ENCODE results near the gene BTBD8. TPM values are rescaled to one million over a fixed set of nuclear protein-coding genes. Genes with fewer than 3 reads are reported as not detected.

BTBD8 gene
- total RNA-seq = 3.6 and 4.3 TPM in 2 replicates

DNA sequence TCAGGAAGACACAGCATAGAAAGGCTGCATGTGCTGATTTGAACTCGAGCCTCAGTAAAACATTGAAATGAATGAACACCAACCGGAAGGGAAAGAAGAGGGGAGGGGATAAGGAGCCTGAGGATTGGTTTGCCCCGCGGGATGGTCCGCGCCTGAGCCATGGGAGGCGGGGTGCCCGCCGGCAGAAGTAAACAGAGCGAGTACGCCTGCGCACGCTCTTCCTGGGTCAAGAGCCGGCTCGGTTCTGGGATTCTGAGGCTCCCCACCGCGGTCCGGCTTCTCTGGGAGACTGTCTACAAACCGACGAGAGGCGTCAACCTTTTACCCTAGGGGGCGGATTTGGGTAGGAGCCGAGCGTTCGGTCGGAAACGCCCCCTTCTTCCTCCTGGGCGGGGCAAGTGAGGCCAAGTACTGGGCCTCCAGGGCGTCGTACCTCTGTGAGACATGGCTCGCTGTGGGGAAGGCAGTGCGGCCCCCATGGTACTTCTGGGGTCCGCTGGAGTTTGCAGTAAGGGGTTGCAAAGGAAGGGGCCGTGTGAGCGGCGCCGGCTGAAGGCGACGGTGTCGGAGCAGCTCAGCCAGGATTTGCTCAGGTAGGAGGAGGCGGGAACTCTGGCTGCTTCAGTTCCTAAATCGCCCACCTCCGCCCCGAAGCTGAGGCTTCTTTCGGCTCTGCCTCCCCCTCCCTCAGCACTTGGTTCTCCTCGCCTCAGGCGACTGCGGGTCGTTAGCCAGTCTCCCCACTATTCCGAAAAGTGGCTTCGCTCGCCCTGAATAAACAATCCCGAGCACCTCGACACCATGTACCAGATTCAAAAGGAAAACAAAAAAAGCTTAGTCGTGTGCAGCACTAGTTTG is at the start of gene BTBD8:
TSS of gene BTBD8 (plus strand) at position 218 of the 858 bp plus-strand sequence. CDS start at position 445, 227 bp downstream.

DNA sequence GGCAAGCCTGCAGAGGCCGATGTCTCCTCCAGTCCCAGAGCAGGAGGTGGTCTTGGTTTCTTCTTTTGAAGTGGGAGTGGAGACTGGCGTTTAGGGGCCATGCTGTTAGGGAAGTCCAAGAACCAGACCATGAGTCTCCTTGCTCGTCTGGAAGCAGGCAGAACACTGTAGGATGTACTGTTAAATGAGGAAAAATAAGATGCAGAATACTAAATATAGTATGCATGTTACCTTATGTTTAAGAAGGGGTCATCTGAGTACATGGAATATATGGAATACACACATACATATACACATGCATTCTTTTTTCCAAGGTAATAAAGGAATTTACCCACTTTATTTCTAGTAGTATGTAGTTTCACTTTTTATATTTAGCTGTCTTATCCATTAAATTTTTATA is 4.8 kb upstream of the BTBD8 start, which contains the start of gene SETSIP:
TSS of gene SETSIP (minus strand) at position 101 of the 400 bp plus-strand sequence. CDS start at position 101, 0 bp downstream.

DNA sequence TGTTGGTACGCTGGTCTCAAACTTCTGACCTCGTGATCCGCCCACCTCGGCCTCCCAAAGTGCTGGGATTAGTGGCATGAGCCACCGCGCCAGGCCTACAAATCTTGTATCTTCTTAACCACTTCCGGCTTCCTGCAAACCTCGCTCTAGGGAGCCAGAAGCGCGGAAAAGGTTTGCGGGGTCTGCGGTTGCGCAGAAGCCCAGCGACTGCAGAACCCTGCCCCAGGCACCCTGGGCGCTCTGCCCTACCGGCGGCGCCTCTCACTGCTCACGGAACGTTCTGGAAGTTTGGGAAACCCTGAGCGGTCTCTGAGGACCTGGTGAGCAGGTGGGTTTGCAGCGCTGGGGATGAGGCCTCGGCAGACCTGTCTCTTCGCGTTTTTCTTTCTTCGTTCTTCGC is 137.6 kb downstream of the BTBD8 start, which contains the start of gene C1orf146:
TSS of gene C1orf146 (plus strand) at position 195 of the 400 bp plus-strand sequence. CDS start 13,506 bp downstream, outside the sequence.

Other genes starting within 250 kb of the BTBD8 start
- 0.72 and 1.7 TPM in 2 replicates for gene TGFBR3, start 194.2 kb upstream of the BTBD8 start, total RNA-seq
- not detected in 2 replicates for gene BRDT, start 130.9 kb upstream of the BTBD8 start, total RNA-seq
- gene EPHX4, start 50.4 kb upstream of the BTBD8 start, total RNA-seq = 0.43 and 1.9 TPM in 2 replicates
- 0.48 TPM in 1 of 2 replicates, not detected in the other for gene SETSIP, start 4.9 kb upstream of the BTBD8 start, total RNA-seq
- gene C1orf146, start 137.6 kb downstream of the BTBD8 start, total RNA-seq = not detected in 2 replicates
- gene GLMN, start 218.6 kb downstream of the BTBD8 start, total RNA-seq = 4.8 and 9.8 TPM in 2 replicates
- 9.4 and 15.3 TPM in 2 replicates for gene RPAP2, start 218.7 kb downstream of the BTBD8 start, total RNA-seq